Measurements from ENCODE around the gene HNRNPF.

HNRNPF gene

DNA sequence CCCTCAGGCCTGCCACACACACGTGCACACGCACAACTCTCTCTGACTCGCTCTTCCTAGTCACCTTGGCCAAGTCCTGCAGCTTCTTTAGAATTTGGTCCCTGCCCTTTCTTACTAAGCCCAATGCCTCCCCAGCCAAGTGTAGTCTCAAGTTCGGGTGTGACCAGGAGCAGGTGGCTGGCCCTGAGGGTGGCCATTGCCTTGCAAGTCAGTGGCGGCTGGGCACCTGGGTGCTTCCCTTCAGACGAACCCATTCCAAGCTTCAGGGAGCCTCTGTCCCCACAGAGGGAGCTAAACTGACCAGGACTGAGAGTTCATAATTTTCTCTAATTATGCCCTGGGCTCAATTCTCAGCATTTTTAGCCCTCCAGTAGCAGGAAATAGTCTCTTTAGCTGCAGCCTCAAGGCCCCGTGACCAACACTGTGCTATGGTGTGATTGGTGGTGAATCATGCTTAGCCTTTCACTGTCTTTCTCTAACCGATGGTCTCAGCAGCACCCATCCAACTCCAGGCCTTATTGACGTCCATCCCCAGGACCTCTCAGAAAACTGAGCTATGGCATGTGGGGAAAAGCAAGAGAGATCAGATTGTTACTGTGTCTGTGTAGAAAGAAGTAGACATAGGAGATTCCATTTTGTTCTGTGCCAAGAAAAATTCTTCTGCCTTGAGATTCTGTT lies 72.2 kb downstream of the HNRNPF start:
- Histone ChIP-seq H3K9ac (ENCODE audit: low read length) (no peak overlapping the region), H3K36me3 (ENCODE audit: low read length) (no peaks in the 10 kb centered on the region), H3K4me2 (ENCODE audit: low read depth, low read length, poor library complexity, severe bottlenecking) (no peak overlapping the region), H3K27ac (ENCODE audit: low read depth, low read length) (no peak overlapping the region), H3K9me2 (replicated peaks; ENCODE audit: insufficient read depth, low read length) (no peaks in the 10 kb centered on the region), H3K4me3 (ENCODE audit: insufficient read depth, low read length, poor library complexity, severe bottlenecking) (no peak overlapping the region), H3K27me3 (ENCODE audit: low read length) (no peaks in the 10 kb centered on the region), H3F3A (ENCODE audit: insufficient read depth) (no peaks in the 10 kb centered on the region), H2AFZ (ENCODE audit: low read depth, low read length, severe bottlenecking) (no peak overlapping the region), H4K20me1 (ENCODE audit: low read depth, low read length) (no peaks in the 10 kb centered on the region), H3K79me2 (ENCODE audit: insufficient read depth, low read length) (no peaks in the 10 kb centered on the region), H3K9me3 (ENCODE audit: insufficient read depth, low read length) (no peaks in the 10 kb centered on the region)
- TF ChIP-seq EZH2phosphoT487 (conservative IDR thresholded peaks at IDR 0.05; ENCODE audit: low read length), result no peak
- TF ChIP-seq, protein P1, sequence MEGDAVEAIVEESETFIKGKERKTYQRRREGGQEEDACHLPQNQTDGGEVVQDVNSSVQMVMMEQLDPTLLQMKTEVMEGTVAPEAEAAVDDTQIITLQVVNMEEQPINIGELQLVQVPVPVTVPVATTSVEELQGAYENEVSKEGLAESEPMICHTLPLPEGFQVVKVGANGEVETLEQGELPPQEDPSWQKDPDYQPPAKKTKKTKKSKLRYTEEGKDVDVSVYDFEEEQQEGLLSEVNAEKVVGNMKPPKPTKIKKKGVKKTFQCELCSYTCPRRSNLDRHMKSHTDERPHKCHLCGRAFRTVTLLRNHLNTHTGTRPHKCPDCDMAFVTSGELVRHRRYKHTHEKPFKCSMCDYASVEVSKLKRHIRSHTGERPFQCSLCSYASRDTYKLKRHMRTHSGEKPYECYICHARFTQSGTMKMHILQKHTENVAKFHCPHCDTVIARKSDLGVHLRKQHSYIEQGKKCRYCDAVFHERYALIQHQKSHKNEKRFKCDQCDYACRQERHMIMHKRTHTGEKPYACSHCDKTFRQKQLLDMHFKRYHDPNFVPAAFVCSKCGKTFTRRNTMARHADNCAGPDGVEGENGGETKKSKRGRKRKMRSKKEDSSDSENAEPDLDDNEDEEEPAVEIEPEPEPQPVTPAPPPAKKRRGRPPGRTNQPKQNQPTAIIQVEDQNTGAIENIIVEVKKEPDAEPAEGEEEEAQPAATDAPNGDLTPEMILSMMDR (IDR thresholded peaks at IDR 0.05; ENCODE audit: insufficient read depth, low read length, poor library complexity, severe bottlenecking), result no peak

GRCh38 chr10:43336061-43336460 lies 72.9 kb downstream of the HNRNPF start:
- Histone ChIP-seq H3K9me3 (ENCODE audit: insufficient read depth, low read length) (no peaks in the 10 kb centered on the region), H3K27me3 (ENCODE audit: low read length) (no peaks in the 10 kb centered on the region), H3K4me2 (ENCODE audit: low read depth, low read length, poor library complexity, severe bottlenecking) (no peak overlapping the region), H4K20me1 (ENCODE audit: low read depth, low read length) (no peaks in the 10 kb centered on the region), H2AFZ (ENCODE audit: low read depth, low read length, severe bottlenecking) (no peak overlapping the region), H3K36me3 (ENCODE audit: low read length) (no peaks in the 10 kb centered on the region), H3F3A (ENCODE audit: insufficient read depth) (no peaks in the 10 kb centered on the region), H3K9me2 (replicated peaks; ENCODE audit: insufficient read depth, low read length) (no peaks in the 10 kb centered on the region), H3K9ac (ENCODE audit: low read length) (no peak overlapping the region), H3K79me2 (ENCODE audit: insufficient read depth, low read length) (no peaks in the 10 kb centered on the region), H3K27ac (ENCODE audit: low read depth, low read length) (no peak overlapping the region), H3K4me3 (ENCODE audit: insufficient read depth, low read length, poor library complexity, severe bottlenecking) (no peak overlapping the region)
- no peak for TF ChIP-seq EZH2phosphoT487 (conservative IDR thresholded peaks at IDR 0.05; ENCODE audit: low read length)
- TF ChIP-seq, protein P1 (IDR thresholded peaks at IDR 0.05; ENCODE audit: insufficient read depth, low read length, poor library complexity, severe bottlenecking), result no peak
